ENCODE data around the gene PSME1.

Gene PSME1

DNA sequence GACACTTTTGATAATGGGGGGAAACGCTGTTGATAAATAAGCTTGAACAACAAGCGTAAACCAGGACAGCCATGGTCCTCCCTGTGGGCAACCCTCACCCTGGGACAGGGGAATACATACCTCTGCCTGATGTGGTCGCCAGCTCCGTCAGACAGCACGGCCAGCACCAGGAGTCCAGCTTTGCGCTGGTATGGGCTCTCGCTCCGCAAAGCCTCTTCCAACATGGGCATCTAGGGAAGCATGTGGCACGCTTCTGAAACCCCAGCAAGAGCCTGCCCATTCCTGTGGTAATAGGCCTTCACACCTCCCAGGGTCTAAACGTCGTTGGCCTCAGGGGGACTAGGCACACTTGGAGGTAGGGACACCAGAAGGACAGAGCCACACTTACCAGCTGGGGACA lies 49.7 kb downstream of the PSME1 start:
- no peak for DNase-seq (ENCODE audit: low read depth)
- TF ChIP-seq, protein P1, sequence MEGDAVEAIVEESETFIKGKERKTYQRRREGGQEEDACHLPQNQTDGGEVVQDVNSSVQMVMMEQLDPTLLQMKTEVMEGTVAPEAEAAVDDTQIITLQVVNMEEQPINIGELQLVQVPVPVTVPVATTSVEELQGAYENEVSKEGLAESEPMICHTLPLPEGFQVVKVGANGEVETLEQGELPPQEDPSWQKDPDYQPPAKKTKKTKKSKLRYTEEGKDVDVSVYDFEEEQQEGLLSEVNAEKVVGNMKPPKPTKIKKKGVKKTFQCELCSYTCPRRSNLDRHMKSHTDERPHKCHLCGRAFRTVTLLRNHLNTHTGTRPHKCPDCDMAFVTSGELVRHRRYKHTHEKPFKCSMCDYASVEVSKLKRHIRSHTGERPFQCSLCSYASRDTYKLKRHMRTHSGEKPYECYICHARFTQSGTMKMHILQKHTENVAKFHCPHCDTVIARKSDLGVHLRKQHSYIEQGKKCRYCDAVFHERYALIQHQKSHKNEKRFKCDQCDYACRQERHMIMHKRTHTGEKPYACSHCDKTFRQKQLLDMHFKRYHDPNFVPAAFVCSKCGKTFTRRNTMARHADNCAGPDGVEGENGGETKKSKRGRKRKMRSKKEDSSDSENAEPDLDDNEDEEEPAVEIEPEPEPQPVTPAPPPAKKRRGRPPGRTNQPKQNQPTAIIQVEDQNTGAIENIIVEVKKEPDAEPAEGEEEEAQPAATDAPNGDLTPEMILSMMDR (IDR thresholded peaks at IDR 0.05; ENCODE audit: insufficient read depth, low read depth, low read length, missing control alignments) = no peak
- H3K4me3 ChIP-seq (ENCODE audit: low read length) = no peak overlapping the region

GRCh38 chr14:24186831-24187538 lies 51.0 kb downstream of the PSME1 start:
- no peak for DNase-seq (ENCODE audit: low read depth)
- no peak overlapping the region for H3K4me3 ChIP-seq (ENCODE audit: low read length)
- TF ChIP-seq, protein P1 (IDR thresholded peaks at IDR 0.05; ENCODE audit: insufficient read depth, low read depth, low read length, missing control alignments) = no peak

DNA sequence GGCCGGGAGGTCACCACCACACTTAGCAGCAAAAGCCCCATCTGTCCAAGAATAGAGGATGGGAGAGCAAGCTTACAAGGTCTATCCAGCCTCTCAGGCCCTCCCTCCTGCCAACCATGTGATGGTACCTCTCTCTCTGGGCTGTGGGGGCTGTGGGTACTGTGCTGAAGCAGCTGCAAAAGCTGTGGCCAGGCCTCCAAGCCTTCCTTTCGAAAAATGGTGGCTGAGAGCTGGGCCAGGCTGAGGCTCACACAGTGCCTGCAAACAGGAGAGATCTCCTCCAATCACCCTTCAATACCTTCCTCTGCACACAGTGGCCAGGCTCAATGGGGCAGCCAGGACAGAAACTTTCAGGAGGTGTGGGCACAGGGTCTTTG lies 51.5 kb downstream of the PSME1 start:
- peak overlapping the region; percentile 85 for H3K4me3 ChIP-seq (ENCODE audit: low read length)
- DNase-seq (ENCODE audit: low read depth) = no peak
- TF ChIP-seq, protein P1 (IDR thresholded peaks at IDR 0.05; ENCODE audit: insufficient read depth, low read depth, low read length, missing control alignments) = no peak
